DMS53 (cell line): Measurements from ENCODE around the gene GPR89A.
"Not testable (repeated sequence)": the region's sequence is repeated elsewhere in the genome, so short reads cannot be mapped to it uniquely, and the experiment has no call there.

Experiments
- DNase-seq: peaks from one replicate; lab custom pipeline; 2025; lab: John Stamatoyannopoulos, UW

The GPR89A gene

DNA sequence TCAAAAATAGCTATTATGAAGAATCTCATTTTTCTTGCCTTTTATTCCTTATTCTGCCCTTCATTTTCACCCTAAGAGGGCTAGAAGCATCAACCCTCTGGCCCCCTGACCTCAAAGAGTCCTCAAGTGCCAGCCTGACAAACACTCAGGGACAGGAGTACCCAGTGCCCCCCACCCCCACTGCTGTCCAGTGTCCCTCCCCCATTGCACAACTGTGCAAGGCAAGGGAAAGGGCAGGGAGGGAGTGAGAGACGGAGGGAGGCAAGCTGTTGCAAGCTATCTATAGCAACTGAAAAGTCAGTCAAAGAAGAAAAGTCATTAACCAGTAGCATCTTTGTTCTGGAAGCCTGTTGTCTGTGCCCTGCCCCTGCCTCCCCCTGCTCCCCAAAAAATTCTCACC lies 78.3 kb downstream of the GPR89A start:
- not testable (repeated sequence) for DNase-seq

DNA sequence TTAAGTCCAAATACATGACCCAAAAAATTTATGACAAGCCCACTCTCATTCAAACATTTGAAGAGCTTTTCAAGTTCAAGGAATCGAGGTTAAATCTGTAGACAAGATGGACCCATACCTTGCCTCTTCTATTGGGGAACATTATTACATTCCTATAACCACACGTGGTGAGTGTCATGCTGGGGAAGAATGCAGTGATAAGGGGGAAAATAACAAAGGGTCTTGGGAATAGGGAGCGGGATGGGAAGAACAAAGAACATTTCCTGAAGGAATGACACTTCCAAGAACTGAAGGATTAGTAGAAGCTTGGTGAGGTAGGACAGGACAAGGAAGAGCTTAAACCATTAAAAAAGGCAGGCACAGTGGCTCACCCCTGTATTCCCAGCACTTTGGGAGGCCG lies 80.5 kb downstream of the GPR89A start:
- no peak for DNase-seq

DNA sequence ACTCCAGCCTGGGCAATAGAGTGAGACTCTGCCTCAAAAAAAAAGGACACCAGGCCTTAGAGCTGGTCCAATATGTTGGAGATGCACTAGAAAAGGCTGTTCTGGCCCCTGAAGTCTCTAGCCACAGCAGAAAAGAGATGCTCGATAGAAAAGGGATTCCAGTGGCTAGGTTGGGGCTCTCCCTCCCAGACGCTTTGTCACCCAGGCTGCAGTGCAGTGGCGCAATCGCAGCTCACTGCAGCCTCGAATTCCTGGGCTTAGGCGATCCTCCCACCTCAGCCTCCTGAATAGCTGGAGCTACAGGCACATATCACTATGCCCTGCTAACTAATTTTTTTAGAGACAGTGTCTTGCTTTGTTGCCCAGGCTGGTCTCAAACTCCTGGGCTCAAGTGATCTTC lies 81.1 kb downstream of the GPR89A start:
- DNase-seq, result no peak

DNA sequence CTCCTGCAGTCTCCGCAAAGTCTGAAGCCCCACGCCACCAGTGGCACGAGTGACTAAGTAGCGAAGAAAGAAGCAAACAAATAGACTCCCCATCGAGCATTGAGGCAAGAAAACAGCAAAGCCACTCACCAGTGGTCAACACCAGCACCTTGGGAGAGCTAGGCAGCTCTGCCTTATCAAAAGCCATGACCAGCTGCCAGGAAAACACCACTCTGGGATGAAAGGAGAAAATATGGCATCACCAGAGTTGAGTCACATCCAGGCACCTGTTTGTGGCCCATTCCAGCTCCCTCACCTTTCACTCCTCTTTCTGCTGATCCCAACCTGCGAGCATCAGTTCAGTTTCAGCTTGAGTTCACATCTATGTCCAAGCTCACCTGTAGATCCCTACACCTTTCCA lies 82.1 kb downstream of the GPR89A start:
- DNase-seq, result peak; percentile 46

DNA sequence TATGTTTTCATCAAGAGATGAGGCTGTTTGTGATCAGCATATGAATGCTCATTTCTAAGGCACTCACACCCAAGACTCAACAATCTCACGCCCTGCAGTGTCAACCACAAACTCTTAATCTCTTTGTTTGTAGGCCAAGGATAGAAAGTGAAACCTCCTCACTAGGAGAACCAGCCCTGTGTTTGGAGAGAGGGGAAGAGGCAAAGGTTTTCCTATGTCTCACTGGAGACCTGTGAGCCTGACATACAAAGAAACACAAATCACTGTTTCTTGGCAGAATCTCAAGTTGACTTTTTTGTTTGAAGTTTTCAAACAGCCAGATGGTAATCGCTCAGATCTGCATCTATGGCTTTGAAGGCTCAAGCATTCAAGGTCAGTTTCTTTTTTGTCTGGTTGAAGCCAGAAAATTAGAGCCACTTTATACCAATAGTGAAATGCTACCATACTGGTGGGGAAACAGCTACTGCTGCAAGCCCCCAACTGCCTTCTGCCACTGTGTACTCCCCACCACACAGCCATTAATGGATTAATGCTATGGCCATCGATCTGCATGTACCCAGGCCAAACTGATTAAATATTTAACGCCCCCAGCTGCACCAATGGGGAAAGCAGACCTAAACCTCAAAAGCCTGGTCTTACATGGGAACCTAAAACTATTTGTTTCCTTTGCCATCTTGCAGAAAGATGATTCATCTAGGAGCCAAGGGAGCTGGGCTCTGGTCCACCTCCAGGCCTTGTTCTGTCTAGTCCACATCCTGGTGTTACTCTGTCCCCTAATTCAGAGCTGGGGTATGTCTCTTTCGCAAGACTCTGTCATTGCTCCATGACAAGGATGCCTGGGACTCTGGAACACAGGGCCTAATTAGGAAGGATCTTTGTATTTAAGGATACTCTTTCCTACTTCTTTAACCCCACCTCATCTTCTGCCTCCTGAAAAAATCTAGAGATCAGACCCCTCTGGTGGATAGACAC lies 83.1 kb downstream of the GPR89A start:
- peak; percentile 15 for DNase-seq

DNA sequence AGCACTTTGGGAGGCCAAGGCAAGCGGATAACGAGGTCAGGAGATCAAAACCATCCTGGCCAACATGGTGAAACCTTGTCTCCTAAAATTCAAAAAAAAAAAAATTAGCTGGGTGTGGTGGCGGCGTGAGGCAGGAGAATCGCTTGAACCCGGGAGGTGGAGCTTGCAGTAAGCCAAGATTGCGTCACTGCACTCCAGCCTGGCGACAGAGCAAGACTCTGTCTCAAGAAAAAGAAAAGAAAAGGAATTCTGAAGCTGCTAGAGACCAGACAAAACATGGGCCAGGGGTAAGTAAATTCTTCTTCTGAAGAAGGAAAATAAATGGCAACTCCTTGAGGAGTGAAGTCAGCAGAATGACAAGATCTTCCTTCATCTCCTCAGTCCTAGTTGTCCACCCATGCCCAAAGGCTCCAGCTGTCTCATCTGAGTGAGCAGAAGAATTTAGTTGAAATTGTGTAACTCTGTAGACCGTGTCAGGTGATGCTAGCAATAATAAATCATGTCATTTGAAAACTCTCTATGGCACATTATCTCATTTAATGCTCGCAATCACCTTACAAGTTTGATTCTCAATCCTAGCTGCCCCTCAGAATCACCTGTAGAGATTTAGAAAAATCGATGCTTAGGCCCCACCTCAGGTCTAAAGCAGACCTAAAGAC lies 85.1 kb downstream of the GPR89A start:
- no peak for DNase-seq

DNA sequence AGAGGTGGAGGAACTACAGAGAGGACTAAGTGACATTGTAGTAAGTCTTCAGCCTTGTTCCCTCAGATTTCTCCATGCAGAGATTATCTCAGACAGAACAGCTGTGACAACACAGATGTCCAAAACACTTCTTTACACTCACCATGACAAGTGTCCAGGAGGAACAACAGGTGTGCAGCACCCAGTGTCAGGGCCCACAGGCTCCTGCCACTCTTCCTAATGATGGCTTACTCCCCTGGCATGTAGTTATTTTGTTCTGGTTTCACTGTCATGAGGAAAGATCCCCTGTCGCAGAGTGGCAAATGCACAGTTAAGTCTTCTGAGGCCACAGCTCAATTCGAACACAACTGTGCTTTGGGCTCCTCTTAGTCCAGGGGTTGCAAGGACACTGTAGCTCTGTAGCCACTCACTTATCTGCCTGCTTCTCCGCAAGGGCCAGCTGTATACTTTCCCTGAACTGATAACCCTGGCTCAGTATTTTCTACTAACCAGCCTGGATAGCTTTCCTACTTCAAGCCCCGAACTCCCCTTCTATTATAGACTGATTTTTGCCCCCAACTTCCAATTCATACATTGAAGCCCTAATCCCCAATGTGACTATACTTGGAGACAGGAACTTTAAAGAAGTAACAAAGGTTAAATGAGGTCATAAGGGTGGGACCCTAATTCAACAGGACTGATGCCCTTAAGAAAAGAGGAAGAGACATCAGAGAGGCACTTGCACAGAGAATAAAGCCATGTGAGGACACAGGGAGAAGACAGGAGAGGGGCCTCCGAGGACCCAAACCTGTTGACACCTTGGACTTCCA lies 88.2 kb downstream of the GPR89A start:
- DNase-seq, result peak; percentile 80

DNA sequence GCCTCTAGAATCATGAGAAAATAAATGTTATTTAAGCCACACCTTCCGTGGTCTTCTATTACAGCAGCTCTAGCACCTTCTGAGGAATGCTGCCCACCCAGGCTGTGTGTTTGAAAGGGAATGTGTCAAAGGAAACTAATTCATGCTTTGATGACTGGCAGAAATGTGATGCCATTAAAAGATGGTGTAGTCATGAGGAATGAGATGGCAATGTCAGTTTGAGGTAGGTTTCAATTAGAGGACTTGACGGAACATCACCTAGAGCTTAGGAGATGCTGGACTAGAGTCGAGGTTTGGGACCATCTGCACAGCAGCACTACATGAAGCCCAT lies 88.8 kb downstream of the GPR89A start:
- DNase-seq, result no peak

DNA sequence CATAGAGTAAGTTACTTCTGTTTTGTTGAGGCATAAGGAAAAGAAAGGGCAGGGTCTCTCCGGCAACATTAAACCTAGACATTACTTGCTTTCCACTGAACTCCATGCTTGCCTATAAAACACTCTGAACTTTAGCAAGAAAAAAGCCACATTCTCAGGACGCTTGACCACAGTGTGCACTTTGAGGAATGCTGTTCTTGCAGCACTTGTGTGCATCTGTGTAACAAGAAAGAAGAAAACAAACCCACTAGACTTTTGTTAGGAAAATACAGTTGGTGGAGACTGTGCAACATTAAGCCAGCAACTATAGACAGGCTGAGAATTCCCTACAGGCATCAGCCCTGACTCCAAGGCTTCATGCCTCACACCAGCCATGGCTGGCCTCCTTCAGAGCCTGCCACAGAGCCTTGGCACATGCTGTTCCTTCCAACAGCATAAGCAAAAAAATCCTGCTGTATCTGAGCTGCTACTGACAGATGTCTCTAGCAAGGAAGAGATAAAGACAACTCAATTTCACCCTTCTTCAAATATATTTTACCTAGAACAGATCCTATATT lies 93.6 kb downstream of the GPR89A start:
- no peak for DNase-seq

DNA sequence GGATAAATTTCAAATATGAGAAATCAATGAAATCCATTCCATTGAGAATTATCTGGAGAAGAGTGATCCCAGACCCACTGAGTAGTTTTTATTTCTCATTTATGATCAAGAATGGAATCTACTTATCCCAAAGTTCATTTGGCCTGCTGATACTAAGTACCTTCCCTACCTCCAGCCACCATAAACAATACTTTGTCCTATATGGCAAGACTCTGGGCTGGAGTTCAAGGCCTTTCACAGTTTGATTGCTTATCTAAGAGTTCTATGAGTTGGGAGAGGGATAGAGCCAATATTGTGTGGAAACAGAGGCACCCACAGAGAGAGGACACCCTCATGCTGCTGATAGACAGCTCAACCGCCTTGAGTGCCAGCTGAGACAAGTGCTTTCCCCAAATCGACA lies 94.3 kb downstream of the GPR89A start:
- no peak for DNase-seq

DNA sequence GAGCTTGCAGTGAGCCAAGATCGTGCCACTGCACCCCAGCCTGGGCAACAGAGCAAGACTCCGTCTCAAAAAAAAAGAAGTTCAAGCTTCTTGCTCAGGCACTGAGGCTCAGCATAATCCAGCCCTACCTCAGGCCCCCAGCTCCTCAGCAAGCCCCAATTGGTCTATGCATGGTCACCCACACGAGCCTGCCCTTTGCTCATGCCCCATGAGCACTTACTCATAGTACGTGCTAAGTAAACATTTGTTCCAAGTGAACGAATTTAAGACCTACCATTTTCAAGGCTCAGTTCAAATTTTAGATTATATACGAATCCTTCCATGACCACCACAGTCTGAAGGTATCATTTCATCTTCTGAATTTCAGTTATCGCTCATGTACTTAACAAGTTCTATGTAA lies 95.0 kb downstream of the GPR89A start:
- no peak for DNase-seq

DNA sequence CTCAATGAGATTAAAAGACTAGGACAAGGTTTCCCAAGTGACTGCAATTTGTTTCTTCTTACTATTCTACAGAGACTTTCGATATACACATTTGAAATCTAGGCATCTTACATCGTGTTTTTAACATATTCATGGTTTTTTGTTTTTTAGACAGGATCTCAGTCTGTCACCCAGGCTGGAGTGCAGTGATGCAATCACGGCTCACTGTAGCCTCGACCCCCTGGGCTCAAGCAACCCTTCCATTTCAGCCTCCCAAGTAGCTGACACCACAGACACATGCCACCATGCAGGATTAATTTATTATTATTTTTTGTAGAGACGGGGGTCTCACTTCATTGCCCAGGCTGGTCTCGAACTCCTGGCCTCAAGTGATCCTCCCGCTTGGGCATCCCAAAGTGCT lies 97.8 kb downstream of the GPR89A start:
- DNase-seq, result no peak

DNA sequence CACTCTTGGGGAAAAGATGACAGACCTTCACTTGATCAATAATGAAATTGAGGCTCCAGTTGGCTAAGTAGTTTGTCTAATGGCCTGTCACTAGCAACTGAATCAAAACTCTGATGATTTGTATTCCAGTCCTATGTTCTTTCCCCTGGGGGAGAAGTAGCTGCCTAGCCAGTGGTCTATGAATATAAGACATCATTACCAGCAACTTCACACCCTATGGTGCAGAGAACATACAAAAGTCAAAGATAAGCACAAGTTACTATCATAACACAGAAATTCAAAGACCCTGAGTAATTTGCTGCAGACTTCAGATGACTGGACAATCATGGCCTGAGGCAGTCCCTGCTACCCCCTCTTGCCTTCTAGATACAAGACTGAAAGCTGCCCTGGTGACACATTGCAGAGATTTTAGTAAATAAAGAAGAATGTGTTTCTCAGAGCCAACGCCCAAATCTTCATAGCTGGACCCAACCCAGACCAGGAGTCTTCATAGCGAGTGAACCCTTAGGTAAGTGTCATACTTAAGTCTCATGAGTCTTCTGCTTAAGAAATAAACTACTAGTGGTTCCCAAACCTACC lies 98.4 kb downstream of the GPR89A start:
- no peak for DNase-seq

DNA sequence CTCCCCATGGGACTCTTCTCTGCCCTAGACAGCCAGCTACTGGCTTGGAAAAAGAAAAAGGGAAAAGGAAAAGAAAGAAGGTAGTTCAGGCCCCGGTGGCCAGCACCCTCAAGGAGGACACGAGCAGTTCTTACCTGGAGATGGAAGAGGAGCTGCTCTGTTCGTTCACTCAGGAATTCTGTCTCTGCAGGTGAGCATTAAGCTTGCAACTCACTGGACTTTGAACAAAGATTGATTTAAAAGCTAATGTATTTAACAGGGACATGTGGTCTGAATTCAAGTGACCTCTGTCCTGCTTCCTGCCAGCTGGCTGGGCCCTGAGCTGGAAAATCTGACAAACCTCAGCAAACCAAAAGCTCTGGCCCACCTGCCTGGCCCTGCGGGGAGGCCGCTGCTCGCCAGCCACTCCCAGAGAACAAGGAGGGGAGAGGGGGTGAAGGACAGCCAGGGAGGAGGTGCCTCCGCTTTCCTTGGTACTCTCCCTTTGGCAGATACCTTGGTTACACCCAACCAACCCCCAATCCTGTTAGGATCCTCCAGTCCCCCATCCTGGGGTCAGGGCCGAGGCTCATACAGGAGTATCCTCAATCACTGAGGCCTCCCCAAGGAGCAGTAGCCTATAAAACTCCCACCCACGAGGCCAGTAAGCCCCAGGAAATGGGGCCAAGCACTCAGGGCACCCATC lies 99.5 kb downstream of the GPR89A start, which contains the start of gene PDZK1:
Gene PDZK1 (minus strand): TSS at position 186 of the 685 bp plus-strand sequence. CDS start 19,347 bp downstream, outside the sequence.
- DNase-seq, result no peak

DNA sequence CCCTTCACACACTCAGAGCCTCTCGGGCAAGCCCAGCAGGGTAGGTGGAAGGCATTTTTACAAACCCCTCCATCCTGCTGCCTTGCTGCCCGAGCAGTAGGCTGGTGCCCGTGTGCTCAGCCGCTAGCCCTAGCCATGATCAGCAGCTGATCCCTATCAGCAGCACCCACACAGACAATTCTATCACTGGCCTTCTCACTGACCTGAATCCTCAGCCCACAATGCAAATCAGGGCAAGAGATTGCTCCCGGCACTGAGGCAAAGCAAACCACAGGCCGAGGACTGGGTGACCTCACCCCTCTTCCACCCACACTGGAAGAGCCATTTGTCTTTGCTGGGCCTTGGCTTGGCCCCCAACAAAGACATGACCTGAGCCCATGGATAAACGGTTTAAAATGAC lies 100.3 kb downstream of the GPR89A start:
- no peak for DNase-seq

DNA sequence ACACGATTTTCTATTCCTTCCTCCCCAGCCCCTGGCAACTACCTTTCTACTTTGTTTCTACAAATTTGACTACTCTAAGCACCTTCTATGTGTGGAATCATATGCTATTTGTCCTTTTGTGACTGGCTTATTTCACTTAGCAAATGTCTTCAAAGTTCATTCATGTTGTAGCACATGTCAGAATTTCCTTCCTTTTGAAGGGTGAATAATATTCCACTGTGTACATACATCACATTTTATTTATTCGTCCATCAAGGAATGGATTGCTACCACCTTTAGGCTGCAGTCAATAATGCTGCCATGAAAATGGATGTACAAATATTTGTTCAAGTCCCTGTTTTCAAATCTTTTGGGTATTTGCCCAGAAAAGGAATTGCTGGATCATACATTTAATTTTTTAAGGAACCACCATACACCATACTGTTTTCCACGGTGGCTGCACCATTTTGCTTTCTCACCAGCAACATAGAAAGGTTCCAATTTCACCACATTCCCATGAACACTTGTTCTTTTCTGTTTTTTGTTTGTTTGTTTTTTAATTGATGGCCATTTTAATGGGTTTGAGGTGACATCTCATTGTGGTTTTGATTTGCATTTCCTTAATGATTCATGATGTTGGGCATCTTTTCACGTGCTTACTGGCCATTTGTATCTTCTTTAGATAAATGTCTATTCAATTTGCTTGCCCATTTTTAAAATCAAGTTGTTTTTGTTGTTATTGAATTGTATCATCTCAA lies 102.7 kb downstream of the GPR89A start:
- DNase-seq, result no peak

DNA sequence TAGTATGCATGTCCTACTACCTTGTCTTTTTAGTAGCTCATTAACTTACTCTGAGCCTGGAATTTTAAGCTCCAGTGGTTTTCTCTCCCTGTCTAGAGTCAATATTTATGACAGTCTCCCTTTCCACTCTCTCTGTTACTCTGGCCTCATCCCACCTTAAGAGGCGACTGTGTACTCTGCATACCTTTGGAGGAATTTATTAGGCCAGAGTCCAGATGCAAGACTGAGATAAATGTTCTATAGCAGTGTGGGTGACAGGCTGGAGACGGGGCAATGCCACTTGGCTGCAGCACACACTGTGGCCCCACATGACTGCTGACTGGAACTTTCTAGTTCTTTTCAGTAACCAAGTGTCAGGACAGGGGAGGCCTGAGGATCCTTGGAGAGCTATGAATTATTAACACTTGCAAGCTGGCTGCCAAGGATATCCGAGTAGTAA lies 103.4 kb downstream of the GPR89A start:
- DNase-seq, result peak; percentile 7

DNA sequence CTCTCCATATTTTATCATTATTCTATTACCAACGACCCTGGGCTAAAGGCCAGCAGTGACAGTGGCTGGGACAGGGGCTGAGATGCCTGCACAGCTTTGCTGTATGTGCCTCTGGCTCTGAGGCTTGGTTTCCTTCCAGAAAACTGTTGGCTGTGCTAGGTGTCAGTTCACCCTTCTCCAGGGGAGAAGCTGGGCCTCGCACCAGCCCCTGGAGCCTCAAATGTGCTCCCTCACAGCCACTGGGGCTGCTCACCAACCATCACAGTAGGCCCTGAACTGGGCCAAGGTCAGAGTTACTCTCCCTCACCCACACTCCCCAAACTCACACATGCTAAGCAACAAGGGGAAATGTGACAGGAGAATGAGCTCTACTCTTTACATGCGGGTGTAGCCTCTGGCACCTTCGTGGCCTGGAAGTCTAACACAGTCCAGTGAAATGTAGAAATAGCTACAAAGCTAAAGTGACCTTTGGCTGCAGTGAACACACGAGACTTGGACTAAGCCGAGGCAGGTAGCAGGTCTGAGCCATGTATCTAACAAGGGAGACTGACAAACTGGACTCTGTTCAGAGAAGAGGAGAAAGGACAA lies 106.8 kb downstream of the GPR89A start:
- no peak for DNase-seq

DNA sequence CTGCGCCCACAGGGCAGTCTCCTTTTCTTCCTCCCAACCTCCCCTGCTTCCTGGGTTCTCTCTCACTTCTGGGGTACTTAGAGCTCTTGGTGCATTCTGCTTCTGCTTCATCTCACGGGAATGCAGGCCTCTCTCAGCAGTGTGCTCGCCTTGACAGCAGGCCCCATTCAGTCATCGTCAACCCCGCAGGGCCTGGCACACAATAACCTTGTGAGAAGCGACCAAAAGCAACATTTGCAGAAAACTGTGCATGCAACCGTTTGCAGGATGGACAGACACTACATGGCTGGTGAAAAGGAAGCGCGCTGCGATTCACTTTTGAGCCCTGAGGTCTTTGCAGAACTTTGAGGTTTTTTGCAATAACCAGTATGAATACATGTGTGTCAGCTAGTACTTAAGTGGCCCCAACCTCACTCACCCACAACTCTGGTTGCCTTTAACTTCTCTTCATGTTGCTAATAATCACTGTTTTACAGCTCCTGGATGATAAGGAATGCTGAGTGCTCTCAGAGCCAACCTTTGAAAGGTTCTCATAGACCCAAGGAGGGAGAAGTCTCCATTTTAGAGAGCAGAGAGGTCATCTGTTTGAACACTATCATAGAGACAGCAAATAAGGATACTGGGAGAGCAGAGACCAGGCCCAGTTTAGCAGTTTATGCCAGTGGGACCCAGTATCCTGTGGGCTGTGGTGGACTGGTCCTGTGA lies 109.0 kb downstream of the GPR89A start:
- no peak for DNase-seq
